H9 (cell line): Measurements from ENCODE around the gene STARD9. TPM values are rescaled to one million over a fixed set of nuclear protein-coding genes. Genes with fewer than 3 reads are reported as not detected.

ENCODE experiments used
- DNase-seq: peaks from one replicate; pipeline ENCODE4 v3.0.0-alpha.2; 2017
- H2AFZ ChIP-seq: one replicate; pipeline ENCODE4 v1.6.1; 2013; ENCODE audit warnings: mild to moderate bottlenecking, low read length, control low read depth, moderate library complexity
- H2AK5ac ChIP-seq: 2 replicates; pipeline ENCODE4 v1.6.1; 2013; ENCODE audit warnings: low read length, control low read depth, mixed read lengths; ENCODE audit not compliant: insufficient read length
- H2BK120ac ChIP-seq: one replicate; pipeline ENCODE4 v1.6.1; 2013; ENCODE audit warnings: low read depth, mild to moderate bottlenecking, low read length, control low read depth, inconsistent platforms; ENCODE audit not compliant: poor library complexity, severe bottlenecking
- H2BK12ac ChIP-seq: 2 replicates; pipeline ENCODE4 v1.6.1; 2013; ENCODE audit warnings: low read length, control low read depth, mixed read lengths, low read depth; ENCODE audit not compliant: insufficient read length
- H2BK15ac ChIP-seq: 2 replicates; pipeline ENCODE4 v1.6.1; 2013; ENCODE audit warnings: low read depth, low read length, control low read depth
- H2BK20ac ChIP-seq: one replicate; pipeline ENCODE4 v1.6.1; 2013; ENCODE audit warnings: low read depth, mild to moderate bottlenecking, low read length, control low read depth, inconsistent platforms; ENCODE audit not compliant: poor library complexity, severe bottlenecking
- H2BK5ac ChIP-seq: 2 replicates; pipeline ENCODE4 v1.6.1; 2013; ENCODE audit warnings: low read length, control low read depth, mixed read lengths; ENCODE audit not compliant: insufficient read length
- H3K14ac ChIP-seq: 2 replicates; pipeline ENCODE4 v1.6.1; 2013; ENCODE audit warnings: low read length, control low read depth; ENCODE audit not compliant: insufficient read depth
- H3K18ac ChIP-seq: 2 replicates; pipeline ENCODE4 v1.6.1; 2013; ENCODE audit warnings: low read depth, mild to moderate bottlenecking, mixed read lengths, low read length, control low read depth; ENCODE audit not compliant: insufficient read length
- H3K23ac ChIP-seq: 2 replicates; pipeline ENCODE4 v1.6.1; 2013; ENCODE audit warnings: low read length, control low read depth, mixed read lengths, low read depth; ENCODE audit not compliant: insufficient read length
- H3K23me2 ChIP-seq: 2 replicates; pipeline ENCODE4 v1.6.1; 2013; ENCODE audit warnings: low read depth, mild to moderate bottlenecking, mixed read lengths, low read length, control low read depth; ENCODE audit not compliant: insufficient read length, poor library complexity, severe bottlenecking
- H3K27ac ChIP-seq: 2 replicates; pipeline ENCODE4 v1.5.1; 2013; ENCODE audit warnings: low read length, control low read depth, mixed read lengths, low read depth; ENCODE audit not compliant: insufficient read length
- H3K27me3 ChIP-seq: 2 replicates; pipeline ENCODE4 v1.6.1; 2013; ENCODE audit warnings: low read length, control low read depth, inconsistent platforms; ENCODE audit not compliant: insufficient read depth
- H3K4ac ChIP-seq: 2 replicates; pipeline ENCODE4 v1.6.1; 2013; ENCODE audit warnings: low read depth, mild to moderate bottlenecking, control low read depth, inconsistent platforms, low read length, moderate library complexity
- H3K4me1 ChIP-seq: 2 replicates; pipeline ENCODE4 v1.6.1; 2013; ENCODE audit warnings: low read length, control low read depth, inconsistent platforms; ENCODE audit not compliant: insufficient read depth
- H3K4me2 ChIP-seq: 2 replicates; pipeline ENCODE4 v1.6.1; 2013; ENCODE audit warnings: low read length, control low read depth, mixed read lengths; ENCODE audit not compliant: insufficient read length, insufficient read depth
- H3K56ac ChIP-seq: 2 replicates; pipeline ENCODE4 v1.6.1; 2013; ENCODE audit warnings: low read depth, mild to moderate bottlenecking, mixed read lengths, low read length, control low read depth; ENCODE audit not compliant: insufficient read length
- H3K79me1 ChIP-seq: 2 replicates; pipeline ENCODE4 v1.6.1; 2013; ENCODE audit warnings: low read depth, mild to moderate bottlenecking, moderate library complexity, low read length, control low read depth, inconsistent platforms; ENCODE audit not compliant: insufficient read depth, poor library complexity, severe bottlenecking
- H3K79me2 ChIP-seq: 2 replicates; pipeline ENCODE4 v1.6.1; 2013; ENCODE audit warnings: low read length, control low read depth, inconsistent platforms; ENCODE audit not compliant: insufficient read depth
- H3K9ac ChIP-seq: 2 replicates; pipeline ENCODE4 v1.6.1; 2013; ENCODE audit warnings: low read length, control low read depth, mixed read lengths; ENCODE audit not compliant: insufficient read length; ENCODE audit errors: extremely low read depth
- H3K9me3 ChIP-seq: one replicate; pipeline ENCODE4 v1.6.1; 2013; ENCODE audit warnings: low read depth, low read length, inconsistent platforms; ENCODE audit not compliant: control insufficient read depth
- H3T11ph ChIP-seq: one replicate; pipeline ENCODE4 v1.6.1; 2013; ENCODE audit warnings: mild to moderate bottlenecking, low read length, control low read depth, inconsistent platforms
- H4K20me1 ChIP-seq: one replicate; pipeline ENCODE4 v1.6.1; 2013; ENCODE audit not compliant: control insufficient read depth, insufficient read length, insufficient read depth
- H4K5ac ChIP-seq: 2 replicates; pipeline ENCODE4 v1.6.1; 2013; ENCODE audit warnings: low read depth, mild to moderate bottlenecking, mixed read lengths, low read length, control low read depth; ENCODE audit not compliant: insufficient read length
- H4K8ac ChIP-seq: replicated peaks from 2 replicates; pipeline ENCODE4 v1.6.1; 2013; ENCODE audit warnings: low read length, control low read depth, mixed read lengths, low read depth; ENCODE audit not compliant: insufficient read length
- H4K91ac ChIP-seq: 2 replicates; pipeline ENCODE4 v1.6.1; 2013; ENCODE audit warnings: low read depth, mild to moderate bottlenecking, moderate library complexity, mixed read lengths, low read length, control low read depth; ENCODE audit not compliant: insufficient read length
- H3K27ac Mint-ChIP-seq, 3 experiments: 2 replicates in 2 of 3; 3 replicates in 1 of 3; pipeline ENCODE4 v1.8.0; 2020 to 2021; ENCODE audit warnings: mixed read lengths in 3 of 3, mild to moderate bottlenecking in 1 of 3, moderate library complexity in 1 of 3
- H3K27me3 Mint-ChIP-seq: 2 replicates; pipeline ENCODE4 v1.8.0; 2021; ENCODE audit warnings: low read depth, mild to moderate bottlenecking, moderate library complexity, mixed read lengths
- H3K36me3 Mint-ChIP-seq, 3 experiments: 2 replicates in 2 of 3; 3 replicates in 1 of 3; pipeline ENCODE4 v1.8.0; 2020 to 2021; ENCODE audit warnings: low read depth in 3 of 3, mixed read lengths in 3 of 3; ENCODE audit not compliant: insufficient read depth in 1 of 3
- H3K4me1 Mint-ChIP-seq, 2 experiments: 2 replicates each; pipeline ENCODE4 v1.8.0; 2020; ENCODE audit warnings: mixed read lengths in 2 of 2
- H3K4me3 Mint-ChIP-seq, 2 experiments: 2 replicates in 1 of 2; 3 replicates in 1 of 2; pipeline ENCODE4 v1.8.0; 2020 to 2021; ENCODE audit warnings: mild to moderate bottlenecking in 2 of 2, mixed read lengths in 2 of 2, moderate library complexity in 1 of 2
- H3K9me3 Mint-ChIP-seq, 2 experiments: 2 replicates in 1 of 2; 3 replicates in 1 of 2; pipeline ENCODE4 v1.8.0; 2020; ENCODE audit warnings: mild to moderate bottlenecking in 2 of 2, mixed read lengths in 2 of 2, moderate library complexity in 1 of 2
- CTCF ChIP-seq: fragments of 200-600 bp; sonication (generic); conservative IDR thresholded peaks from 3 replicates; pipeline ENCODE4 v1.8.0; 2021; ENCODE audit warnings: antibody characterized with exemption, mild to moderate bottlenecking
- WGBS: extraction: QIAGEN DNeasy Blood & Tissue Kit; methylation state at CpG from one replicate; pipeline ENCODE4 v1.1.7; 2013; ENCODE audit warnings: missing lambda C conversion rate, low lambda C conversion rate, mixed read lengths; ENCODE audit not compliant: insufficient read length; ENCODE audit errors: extremely low coverage; 5-methylcytosine and 5-hydroxymethylcytosine counted together
- total RNA-seq: library from RNA; stranded (reverse); gene quantifications from 2 replicates; pipeline ENCODE4 v1.2.1, GENCODE V29; 2021

The STARD9 gene
- total RNA-seq, 1 experiment from 2014 or later: 6.9 TPM

DNA sequence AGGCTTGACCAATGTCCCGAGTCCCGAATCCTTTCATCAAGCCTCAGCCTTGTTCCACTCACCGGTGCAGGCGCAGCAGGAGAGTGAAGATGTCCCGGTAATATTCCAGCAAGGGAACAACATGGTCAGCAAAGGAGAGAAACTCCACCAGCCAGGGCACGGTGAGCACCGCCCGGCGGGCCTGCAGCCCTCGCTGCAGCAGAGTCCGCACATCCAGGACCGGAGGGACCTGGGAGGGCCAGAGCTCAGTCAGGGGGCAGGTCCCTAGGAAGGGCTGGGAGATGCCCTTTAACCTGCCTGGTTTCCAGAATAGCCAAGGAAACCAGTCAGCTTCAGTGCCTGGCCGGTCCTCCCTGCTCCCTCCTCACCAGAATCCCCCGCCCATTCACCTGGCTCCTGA is 155.1 kb downstream of the STARD9 start:
- Histone ChIP-seq H2BK12ac (no peak overlapping the region), H2BK5ac (no peak overlapping the region), H3K56ac (no peak overlapping the region), H3K14ac (no peak overlapping the region), H2BK15ac (no peak overlapping the region), H2AFZ (no peak overlapping the region), H4K91ac (no peak overlapping the region), H3K79me1 (no peaks in the 10 kb centered on the region), H3K23me2 (no peaks in the 10 kb centered on the region), H3T11ph (no peak overlapping the region), H3K23ac (no peak overlapping the region), H3K9ac (no peak overlapping the region), H2AK5ac (no peak overlapping the region), H4K20me1 (no peaks in the 10 kb centered on the region), H4K8ac (no peak overlapping the region), H3K27me3 (no peaks in the 10 kb centered on the region), H3K79me2 (no peaks in the 10 kb centered on the region), H3K18ac (no peak overlapping the region), H3K4me1 (no peaks in the 10 kb centered on the region), H2BK120ac (no peak overlapping the region), H4K5ac (no peak overlapping the region), H3K27ac (no peak overlapping the region), H3K4ac (no peak overlapping the region), H2BK20ac (no peak overlapping the region), H3K9me3 (no peaks in the 10 kb centered on the region), H3K4me2 (no peak overlapping the region)
- Mint-ChIP-seq H3K9me3 (no peaks in the 10 kb centered on the region), H3K36me3 (peaks cover 30 to 82% (median 82%) of the 10 kb centered on the region in 3 experiments), H3K27ac (no peak overlapping the region), H3K4me1 (peaks cover 5 to 20% of the 10 kb centered on the region in 2 experiments; a peak in 2 of 4 replicates), H3K4me3 (no peak overlapping the region), H3K27me3 (no peaks in the 10 kb centered on the region)
- no peak for DNase-seq
- no CpG with 5 or more reads among the region's 14 CpGs for WGBS
- no peak for TF ChIP-seq CTCF
